M059J (cell line): ENCODE data around the gene CCSER2. TPM values are rescaled to one million over a fixed set of nuclear protein-coding genes. Genes with fewer than 3 reads are reported as not detected.
A peak's percentile ranks its signal among the peaks of the same experiment; 100 is the strongest.

Source experiments
- DNase-seq: peaks from one replicate; pipeline ENCODE4 v3.0.0-alpha.2; 2012; ENCODE audit warnings: low read depth
- total RNA-seq: library from RNA; depleted of rRNA; stranded (reverse); fragments of >200 nt; shearing (Covaris generic); gene quantifications from 2 replicates; pipeline ENCODE4 v1.2.3, GENCODE V29; 2014; rRNA removed

The CCSER2 gene
- total RNA-seq, 1 experiment from 2014 or later: 18.3 TPM

DNA sequence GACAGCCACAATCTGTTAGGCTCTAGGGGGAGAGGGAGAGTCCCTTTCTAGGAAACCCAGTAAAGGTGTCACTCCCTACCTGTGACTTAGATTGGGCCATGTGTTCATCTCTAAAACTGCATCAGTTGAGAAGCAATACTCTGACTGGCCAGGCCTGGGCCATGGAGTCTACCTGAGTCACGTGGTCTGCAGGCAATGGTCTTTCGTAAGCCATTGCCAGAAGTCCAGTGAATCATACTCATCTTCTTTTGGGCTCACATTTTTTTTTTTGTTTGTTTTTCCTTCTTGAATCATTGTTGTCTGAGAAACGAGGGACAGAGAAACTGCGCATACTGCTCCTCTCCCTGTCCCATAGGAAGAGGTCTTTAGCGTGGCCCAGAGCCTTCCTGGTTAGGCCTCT lies 215.6 kb downstream of the CCSER2 start:
- DNase-seq: peak; percentile 43

DNA sequence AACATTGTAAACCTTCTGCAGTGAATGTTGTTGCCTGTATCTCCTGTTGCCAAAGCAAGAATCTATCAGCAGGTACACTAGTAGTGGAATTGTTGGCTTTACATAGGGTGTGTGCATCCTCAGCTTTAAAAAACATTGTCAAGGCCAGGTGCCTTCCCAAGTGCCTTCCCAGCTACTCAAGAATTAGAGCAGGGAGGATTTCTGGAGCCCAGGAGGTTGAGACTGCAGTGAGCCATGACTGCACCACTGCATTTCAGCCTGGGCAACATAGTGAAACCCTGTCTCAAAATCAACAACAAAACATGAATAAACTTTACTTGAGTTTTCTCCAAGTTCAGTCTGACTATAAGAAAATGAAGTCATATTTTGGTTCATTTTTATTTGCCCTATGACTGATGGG lies 217.3 kb downstream of the CCSER2 start:
- no peak for DNase-seq

DNA sequence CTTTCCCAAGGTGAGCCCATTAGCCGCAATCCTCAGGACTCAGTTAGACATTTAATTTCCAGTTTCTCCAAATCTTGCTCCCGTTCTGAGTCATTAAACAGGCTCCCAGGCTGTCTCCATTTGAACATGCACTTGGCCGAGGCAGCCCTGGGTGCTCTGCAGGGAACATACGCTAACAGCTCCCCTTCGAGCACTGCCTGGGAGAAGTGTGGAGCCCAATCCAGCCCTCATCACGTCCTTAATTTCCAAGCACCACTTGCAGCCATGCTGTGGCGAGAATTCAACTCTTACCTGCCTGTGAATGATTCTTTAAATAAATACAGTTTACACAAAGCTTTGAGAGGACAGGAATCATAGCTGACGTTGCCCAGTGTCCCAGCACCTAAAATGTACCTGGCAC lies 218.2 kb downstream of the CCSER2 start:
- no peak for DNase-seq

DNA sequence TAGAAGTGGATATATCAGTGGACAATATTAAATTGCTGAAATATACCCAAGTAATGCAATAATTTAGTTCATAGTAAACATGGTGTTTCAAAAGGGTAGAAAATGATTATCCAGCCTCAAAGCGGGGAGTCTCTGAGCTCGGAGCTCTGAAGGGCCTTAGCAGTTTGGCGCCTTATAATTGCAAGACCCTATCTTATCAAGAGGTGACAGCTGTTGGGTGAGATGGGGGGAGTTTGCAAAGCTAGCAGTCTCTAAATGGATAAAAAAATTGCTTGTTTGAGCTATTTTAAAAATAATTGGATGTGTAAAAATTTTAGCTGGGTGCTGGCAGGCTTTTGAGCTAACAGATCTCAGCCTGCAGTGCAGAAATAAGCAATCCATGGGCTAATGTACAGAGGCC lies 219.2 kb downstream of the CCSER2 start:
- DNase-seq: no peak

DNA sequence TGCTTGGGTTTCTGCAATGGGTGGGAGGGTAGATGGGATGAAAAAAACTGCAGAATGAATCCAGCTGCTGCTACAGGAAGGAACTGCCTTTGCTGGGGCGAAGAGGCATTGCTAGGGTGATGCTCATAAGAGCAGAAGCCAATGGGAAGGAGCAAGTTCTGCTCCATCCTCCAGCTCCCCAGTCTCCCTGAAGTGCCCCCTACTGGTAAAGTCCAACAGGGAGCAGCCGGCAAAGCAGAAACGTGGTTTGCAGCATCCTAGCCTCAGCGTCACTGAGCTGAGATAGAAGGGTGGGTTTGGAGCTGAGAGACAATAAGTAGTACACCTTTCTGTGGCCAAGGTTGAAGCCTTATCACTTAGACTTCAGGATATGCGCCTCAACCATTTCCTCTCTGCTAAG lies 220.5 kb downstream of the CCSER2 start:
- no peak for DNase-seq

DNA sequence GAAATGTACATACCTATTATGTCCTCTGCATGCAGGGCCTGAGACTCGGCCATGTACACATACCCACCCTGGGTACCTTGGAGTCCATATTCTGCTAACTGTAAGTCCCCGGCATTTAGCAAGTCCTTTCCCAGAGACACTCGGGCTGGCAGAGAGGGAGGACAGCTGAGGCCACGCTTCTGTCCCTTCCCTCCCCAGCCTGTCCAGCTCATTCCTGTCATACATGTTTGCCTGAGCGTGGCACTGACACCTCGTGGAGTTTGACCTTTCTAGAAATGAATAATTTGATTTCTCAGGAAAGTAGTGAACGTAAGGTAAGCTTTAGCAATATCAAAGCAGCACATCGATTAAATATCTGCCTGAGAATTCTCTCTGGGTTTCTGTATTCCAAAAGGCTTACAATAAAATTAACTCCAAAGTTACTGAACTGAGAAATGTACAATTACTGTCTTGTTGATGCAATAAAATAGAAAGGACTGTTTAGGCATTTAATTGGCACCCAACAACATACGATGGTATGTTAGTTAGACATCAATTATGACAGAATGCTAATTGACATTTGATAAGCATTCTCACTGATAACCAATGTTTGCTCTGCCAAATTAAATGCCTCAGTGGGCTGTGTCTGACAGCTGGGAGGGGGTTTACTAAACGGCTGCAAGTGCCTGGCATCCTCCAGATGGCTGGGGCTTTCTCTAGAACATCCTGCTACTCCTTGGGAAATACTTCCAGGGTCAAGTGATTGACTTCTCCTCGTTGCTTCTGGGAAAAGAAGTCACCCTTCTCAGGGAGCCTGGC lies 221.2 kb downstream of the CCSER2 start:
- DNase-seq: no peak

DNA sequence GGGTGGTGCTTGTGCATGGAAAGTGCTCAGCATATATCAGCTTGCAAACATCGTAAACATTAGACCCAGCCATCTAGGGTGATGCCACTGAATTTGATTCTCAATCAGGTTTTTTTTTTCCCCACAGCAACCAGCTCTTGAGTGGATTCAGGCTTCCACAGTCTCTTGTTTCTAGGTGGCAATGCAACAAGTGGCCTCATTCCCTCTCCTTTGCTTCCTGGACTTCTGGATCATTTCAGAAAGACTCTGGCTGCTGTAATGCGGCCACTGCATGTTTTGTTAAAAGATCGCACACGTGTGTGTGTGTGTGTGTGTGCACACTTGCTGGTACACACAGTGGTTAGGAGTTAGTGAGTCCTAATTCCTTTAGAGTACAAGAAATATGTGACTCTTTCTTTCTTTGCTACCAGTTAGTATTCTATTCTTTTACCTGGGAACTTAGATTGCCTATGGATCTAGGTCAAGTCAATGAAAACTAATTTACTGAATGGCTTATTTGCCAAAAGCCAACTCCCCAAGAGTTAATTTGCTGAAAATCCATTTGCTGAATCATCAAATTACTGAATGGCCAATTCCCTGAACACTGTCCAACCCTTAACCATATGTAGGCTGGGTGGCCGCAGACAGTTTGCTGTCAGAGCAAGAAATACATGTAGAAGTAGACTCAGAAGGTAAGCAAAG lies 222.5 kb downstream of the CCSER2 start:
- no peak for DNase-seq

DNA sequence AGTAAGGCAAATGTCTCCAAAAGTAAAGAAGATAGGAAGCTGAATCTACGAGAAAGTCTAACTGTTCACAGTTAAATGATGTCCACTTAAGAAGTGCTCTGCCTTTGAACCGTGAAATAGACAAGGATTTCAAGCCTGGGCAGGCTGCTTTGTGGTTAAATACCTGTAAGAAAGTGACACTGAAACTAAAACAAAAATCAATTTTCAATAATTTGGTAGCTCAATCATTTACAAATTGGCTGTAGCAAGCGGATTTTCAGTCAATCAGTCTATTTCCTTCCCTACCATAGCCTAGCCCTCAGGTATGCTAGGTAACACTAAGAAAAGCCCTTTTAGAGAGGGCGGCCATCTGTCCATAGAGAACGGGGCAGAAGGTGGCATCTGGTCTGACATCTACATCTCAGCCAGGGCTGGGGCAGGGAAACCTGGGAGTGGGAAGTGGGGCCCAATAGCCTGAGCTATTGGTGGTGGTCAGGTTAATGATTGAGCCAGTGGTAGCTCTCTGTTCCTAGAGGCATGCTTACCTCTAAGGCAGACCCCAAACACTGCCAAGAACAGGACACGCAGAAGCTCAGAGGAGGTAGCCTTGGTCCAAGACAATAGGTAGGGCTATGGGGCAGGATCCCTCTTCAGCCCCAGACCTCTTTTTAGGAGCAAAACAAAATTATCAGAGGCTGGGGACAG lies 223.2 kb downstream of the CCSER2 start:
- no peak for DNase-seq

DNA sequence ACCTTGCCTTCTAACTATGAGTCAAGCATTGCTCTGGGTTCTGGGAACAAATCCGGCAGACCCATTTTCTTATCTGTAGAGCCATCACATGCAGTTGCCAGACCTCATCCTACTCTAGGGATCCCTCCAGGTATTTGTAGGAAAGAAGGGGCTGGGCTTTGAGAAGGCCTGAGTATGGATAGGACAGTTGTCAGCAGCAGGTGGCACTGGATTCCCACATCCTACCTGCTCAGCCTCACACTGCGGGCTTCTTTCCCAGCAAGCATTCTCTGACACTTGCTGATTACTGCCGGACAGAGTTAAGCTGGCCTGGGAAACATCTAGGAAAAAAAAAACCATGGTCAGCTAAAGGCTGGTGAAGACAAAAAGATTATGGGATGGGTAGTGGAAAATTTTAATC lies 224.1 kb downstream of the CCSER2 start:
- DNase-seq: no peak

DNA sequence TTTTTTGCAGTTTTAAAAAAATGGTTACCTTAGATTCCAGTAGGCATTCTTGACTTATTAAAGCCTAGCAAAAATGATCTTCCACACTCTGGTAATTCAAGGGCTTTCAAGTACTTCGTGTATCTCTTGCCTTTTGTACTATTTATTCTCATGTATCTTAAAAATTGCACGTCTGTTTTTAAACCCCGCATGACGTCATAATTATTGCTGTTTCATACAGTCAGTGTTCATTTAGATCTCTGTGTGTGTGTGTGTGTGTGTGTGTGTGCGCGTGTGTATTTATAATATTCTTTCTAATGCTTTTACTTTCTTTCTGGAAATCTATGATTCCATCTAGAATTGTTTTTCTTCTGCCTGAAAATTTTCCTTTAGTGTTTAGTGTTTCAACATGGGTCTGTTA lies 234.2 kb downstream of the CCSER2 start:
- no peak for DNase-seq

DNA sequence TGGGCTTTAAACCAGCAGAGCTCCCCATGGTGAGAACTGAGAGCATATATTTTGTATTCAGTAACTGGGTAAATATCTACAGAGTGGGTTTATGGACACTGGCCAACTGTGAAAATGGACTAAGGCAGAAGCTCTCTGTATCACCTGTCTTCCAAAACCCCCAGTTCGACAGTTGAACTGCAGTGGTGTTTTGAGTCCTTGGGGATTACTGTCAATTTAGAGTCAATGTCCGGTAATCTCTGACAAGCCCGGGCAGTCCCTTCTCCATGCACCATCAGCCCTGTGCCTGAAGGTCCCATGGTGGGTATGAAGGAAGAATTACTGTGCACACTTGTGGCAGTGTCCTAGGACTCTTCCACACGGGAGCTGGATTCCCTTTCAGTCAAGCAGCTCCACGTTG lies 235.0 kb downstream of the CCSER2 start:
- no peak for DNase-seq

DNA sequence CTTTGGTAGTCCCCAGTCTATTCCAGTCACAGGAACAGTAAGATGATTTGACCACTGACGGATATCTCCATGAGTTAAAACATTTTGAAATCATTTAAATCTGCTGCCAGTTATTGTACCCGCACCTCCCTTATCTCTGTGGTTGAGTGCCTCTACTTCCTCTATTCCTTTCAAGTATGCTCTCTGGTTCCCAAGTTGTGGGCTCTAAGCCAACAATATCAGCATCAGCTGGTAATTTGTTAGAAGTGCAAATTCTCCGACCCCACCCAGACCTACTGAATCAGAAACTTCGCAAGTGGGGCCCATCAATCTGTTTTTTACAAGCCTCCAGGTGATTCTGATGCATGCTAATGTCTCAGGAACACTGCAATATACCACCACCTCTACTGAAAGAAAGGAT lies 235.5 kb downstream of the CCSER2 start:
- no peak for DNase-seq

DNA sequence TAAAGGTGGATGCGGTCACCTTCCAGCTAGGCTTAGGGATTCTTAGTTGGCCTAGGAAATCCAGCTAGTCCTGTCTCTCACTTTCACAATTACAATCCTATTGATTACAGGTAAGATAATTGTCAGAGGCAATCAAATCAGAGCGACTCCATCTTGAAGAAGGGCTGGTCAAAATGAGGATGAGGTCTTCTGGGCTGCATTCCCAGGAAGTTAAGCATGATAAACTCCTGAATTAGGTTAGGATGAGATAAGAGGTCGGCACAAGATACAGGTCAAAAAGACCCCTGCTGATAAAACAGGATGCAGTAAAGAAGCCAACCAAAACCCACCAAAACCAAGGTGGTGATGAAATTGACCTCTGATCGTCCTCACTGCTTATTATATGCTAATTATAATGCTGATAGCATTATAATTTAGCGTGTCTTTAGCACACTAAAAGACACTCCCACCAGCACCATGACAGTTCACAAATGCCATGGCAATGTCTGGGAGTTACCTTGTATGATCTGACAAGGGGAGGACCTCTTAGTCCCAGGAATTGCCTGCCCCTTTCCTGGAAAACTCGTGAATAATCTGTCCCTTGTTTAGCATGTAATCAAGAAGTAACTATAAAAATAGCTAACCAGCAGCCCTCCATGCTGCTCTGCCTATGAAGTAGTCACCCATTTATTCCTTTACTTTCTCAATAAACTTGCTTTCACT lies 237.6 kb downstream of the CCSER2 start:
- DNase-seq: no peak

DNA sequence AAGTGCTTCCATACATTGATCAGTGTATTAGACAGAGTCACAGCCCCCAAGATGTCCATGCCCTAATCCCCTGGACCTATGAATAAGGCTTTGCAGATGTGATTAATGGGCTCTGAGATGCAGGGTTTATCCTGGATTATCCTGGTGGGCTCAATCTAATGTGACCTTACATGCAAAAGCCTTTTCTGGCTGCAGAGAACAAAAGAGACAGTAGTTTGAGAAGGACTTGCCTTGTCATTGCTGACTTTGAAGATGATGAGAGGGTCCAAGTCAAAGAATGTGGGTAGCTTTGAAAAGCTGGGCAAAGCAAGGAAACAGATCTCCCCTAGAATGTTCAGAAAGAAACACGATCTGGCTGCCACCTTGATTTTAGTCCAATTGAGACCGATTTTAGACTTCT lies 238.7 kb downstream of the CCSER2 start:
- DNase-seq: no peak

Other genes with a start within 250 kb of the CCSER2 start
- gene GHITM, start 189.1 kb upstream of the CCSER2 start, total RNA-seq: 218 TPM in 2 replicates
- gene GPR15LG, start 154.8 kb upstream of the CCSER2 start, total RNA-seq: not detected in 2 replicates
- gene CDHR1, start 134.1 kb upstream of the CCSER2 start, total RNA-seq: not detected in 2 replicates
- not detected in 2 replicates for gene LRIT2, start 103.0 kb upstream of the CCSER2 start, total RNA-seq
- not detected in 2 replicates for gene LRIT1, start 87.0 kb upstream of the CCSER2 start, total RNA-seq
- gene RGR, start 83.5 kb upstream of the CCSER2 start, total RNA-seq: not detected in 2 replicates